HFF-Myc (cell line): ENCODE measurements around the gene GPR3.

Source experiments
- DNase-seq: peaks from one replicate; pipeline ENCODE4 v3.0.0-alpha.2; 2011; ENCODE audit warnings: low read depth; ENCODE audit errors: extremely low read depth
- H3K4me3 ChIP-seq: replicated peaks from 2 replicates; pipeline ENCODE4 v1.5.1; 2011; ENCODE audit warnings: low read depth, mild to moderate bottlenecking, control low read depth, low read length
- TF ChIP-seq, protein P1 (sequence below): IDR thresholded peaks from 2 replicates; pipeline ENCODE4 v1.5.1; 2012; ENCODE audit warnings: mild to moderate bottlenecking, low read depth, low read length, control low read depth; ENCODE audit errors: missing control alignments

GPR3 gene

DNA sequence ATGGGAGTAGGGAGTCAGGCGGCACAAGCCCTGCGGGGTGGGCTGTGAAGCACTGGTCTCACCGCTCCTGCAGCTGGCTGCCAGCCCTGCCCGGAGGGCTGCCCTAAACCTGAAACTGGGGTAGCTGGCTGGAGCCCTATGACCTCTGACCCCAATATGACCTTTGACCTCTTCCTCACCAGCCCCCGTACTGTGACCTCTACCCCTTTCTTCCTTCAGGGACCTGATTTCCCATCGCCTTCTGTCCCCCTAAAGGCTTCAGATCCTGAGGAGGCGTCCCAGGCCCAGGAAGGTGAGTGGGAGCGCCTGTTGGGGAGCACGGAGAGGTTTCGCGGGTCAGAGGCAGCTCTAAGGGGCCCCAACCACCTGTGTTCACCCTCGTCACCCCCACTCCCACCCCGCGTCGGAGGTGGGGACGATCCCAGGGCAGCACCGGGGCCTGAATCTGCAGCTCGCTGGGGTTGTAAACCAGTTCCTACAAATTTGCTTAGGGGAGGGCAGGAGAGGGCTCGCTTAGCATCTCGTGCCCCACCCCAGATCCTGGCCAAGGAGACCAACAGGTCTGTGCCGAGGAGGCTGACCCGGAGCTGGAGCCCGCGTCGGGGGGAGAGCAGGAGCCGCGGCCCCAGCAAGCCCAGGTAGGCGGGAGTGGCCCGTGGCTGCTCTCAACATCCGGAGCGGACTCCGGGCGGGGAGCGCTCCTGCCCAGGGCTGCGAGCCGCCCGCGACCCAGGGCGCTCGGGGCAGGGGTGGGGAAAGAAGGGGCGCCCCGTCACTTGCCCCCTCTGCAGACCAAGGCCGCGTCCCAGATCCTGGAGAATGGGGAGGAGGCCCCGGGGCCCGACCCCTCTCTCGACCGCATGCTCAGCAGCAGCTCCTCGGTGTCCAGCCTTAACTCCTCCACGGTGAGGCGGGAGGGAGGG, 43.3 kb upstream of the GPR3 start:
- DNase-seq: no peak
- TF ChIP-seq, protein P1, sequence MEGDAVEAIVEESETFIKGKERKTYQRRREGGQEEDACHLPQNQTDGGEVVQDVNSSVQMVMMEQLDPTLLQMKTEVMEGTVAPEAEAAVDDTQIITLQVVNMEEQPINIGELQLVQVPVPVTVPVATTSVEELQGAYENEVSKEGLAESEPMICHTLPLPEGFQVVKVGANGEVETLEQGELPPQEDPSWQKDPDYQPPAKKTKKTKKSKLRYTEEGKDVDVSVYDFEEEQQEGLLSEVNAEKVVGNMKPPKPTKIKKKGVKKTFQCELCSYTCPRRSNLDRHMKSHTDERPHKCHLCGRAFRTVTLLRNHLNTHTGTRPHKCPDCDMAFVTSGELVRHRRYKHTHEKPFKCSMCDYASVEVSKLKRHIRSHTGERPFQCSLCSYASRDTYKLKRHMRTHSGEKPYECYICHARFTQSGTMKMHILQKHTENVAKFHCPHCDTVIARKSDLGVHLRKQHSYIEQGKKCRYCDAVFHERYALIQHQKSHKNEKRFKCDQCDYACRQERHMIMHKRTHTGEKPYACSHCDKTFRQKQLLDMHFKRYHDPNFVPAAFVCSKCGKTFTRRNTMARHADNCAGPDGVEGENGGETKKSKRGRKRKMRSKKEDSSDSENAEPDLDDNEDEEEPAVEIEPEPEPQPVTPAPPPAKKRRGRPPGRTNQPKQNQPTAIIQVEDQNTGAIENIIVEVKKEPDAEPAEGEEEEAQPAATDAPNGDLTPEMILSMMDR: no peak
- peak overlapping the region; percentile 33 for H3K4me3 ChIP-seq

DNA sequence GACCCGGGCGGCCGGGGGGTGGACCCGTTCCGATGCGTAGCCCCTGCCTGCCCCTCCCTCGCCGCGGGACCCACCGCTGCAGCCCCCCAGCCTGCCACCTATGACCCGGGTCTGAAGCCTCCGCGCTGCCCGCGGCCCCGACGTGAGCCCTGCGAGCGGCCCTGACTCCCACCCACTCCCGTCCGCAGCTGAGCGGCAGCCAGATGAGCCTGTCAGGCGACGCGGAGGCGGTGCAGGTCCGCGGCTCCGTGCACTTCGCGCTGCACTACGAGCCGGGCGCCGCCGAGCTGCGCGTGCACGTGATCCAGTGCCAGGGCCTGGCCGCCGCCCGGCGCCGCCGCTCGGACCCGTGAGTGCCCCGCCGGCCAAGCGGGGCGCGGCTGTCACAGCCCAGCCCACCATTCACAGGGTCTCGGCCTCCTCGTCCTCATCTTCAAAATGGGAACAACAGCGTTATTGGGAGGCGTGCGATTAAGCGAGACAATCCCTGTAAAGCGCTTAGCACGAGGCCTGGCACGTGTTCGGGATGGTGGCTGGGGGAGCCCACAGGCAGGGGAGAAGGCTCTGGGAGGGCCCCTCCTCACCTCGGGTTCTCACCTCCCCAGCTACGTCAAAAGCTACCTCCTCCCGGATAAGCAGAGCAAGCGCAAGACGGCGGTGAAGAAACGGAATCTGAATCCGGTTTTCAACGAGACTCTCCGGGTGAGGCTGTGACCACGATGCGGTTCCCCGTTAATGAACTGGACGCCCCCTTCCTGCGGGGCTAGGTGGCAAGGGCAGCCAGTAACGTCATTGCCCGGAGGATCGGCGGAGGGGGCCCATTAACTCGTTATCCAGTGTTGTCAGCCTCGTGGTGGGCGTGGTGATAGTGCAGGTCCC, 42.4 kb upstream of the GPR3 start:
- TF ChIP-seq, protein P1: no peak
- peak overlapping the region; percentile 33 for H3K4me3 ChIP-seq
- no peak for DNase-seq

DNA sequence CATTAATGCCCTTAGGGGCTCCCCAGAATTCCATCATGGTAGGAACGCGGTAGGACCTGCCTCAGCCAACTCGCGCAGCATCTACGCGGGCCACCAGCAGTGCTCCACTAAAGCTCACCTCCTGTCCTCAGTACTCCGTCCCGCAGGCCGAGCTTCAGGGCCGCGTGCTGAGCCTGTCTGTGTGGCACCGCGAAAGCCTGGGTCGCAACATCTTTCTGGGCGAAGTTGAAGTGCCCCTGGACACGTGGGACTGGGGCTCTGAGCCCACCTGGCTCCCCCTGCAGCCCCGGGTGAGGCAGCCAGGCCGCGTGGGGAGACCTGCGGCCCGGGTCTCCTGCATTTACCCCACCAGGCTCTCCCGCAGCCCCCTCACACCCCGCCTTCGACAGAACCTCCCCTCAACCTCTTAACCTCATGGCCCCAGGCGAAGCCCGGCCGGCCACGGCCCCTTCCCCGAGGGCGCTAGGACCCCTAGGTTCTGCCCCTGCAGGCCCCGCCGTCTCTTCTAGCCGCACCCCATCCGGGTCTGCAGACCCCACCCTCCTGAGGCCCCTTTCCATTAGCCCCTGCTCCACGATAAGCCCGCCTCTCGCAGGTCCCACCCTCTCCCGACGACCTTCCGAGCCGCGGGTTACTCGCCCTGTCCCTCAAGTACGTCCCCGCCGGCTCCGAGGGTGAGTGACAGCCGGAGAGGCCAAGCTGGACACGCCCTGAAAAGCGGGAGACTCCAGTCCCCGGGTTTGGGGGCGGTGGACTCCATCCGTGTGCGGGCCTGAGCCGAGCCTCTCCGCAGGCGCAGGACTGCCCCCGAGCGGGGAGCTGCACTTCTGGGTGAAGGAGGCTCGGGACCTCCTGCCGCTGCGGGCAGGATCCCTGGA, 41.5 kb upstream of the GPR3 start:
- H3K4me3 ChIP-seq: no peak overlapping the region
- TF ChIP-seq, protein P1: no peak
- DNase-seq: no peak

DNA sequence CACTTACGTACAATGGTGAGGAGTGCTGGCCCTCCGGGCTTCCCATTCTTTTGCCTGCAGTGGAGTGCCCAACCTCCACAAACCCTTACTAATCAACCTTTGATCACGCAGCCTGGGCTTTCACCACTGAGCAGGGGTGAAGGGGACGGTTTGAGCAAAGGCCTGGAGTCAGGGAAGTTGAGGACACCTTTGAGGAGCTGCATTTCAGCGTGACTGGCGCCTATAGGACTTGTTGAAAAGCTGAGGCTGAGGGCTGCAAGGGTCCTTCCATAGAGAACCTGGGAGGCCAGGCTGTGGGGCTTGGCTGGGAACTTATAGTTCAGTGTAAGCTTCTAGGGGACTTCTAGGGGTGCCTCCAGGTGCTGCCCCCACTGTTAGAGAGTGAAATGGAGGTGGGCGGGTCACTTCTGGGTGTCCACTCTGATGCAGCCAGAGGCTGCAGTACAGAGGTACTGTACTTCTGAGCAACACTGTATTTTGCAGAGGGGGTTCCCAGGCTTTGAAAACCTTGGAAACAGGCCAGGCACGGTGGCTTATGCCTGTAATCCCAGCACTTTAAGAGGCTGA, 40.8 kb upstream of the GPR3 start:
- H3K4me3 ChIP-seq: no peak overlapping the region
- TF ChIP-seq, protein P1: no peak
- DNase-seq: no peak

DNA sequence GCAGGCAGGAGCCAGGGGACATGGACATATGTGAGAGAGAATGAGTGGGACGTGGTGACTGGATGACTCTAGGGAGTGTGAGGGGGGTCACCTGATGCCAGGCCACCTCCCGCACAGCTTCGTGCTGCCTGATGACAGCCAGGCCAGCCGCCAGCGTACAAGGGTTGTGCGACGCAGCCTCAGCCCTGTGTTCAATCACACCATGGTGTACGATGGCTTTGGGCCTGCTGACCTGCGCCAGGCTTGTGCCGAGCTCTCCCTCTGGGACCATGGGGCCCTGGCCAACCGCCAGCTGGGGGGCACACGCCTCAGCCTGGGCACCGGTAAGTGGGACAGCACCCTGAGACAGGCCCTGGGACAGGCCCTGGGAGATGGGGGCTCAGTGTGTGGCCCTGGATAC, 39.3 kb upstream of the GPR3 start:
- DNase-seq: no peak
- TF ChIP-seq, protein P1: no peak
- H3K4me3 ChIP-seq: no peak overlapping the region

DNA sequence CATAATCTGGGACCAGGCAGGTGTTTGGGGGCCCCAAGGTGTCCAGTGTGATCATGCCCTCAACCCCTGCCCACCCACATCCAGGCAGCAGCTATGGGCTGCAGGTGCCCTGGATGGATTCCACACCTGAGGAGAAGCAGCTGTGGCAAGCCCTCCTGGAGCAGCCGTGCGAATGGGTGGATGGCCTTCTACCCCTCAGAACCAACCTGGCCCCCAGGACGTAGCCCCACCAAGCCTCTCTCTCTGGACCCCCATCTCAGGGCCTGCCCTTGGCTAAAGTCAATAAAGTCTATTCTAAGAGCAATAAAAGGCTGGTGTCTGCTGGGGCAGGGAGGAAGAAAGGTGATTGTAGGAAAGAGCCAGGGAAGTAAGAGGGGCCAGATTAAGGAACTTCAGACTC, 38.8 kb upstream of the GPR3 start:
- DNase-seq: no peak
- H3K4me3 ChIP-seq: no peak overlapping the region
- TF ChIP-seq, protein P1: no peak
